Measurements from ENCODE around the gene HSF5.

The HSF5 gene

GRCh38 chr17:58370716-58371115 is 117.5 kb downstream of the HSF5 start:
- no peak for DNase-seq (ENCODE audit: low read depth in 1 of 2, low spot score in 1 of 2)

GRCh38 chr17:58370309-58370708 is 117.9 kb downstream of the HSF5 start:
- DNase-seq (ENCODE audit: low read depth in 1 of 2, low spot score in 1 of 2) = no peak
